Mesendoderm (in vitro differentiated cells): ENCODE data around the gene ARL15.

ENCODE experiments used
- DNase-seq: peaks from one replicate; pipeline ENCODE4 v3.0.0; 2013
- H2AK5ac ChIP-seq: 2 replicates; pipeline ENCODE4 v1.6.1; 2013; ENCODE audit warnings: low read length, inconsistent platforms
- H2BK120ac ChIP-seq: 2 replicates; pipeline ENCODE4 v1.6.1; 2013; ENCODE audit warnings: low read depth, mild to moderate bottlenecking, low read length, moderate library complexity, mixed read lengths
- H2BK15ac ChIP-seq: replicated peaks from 2 replicates; pipeline ENCODE4 v1.6.1; 2013; ENCODE audit warnings: low read depth, mild to moderate bottlenecking, moderate library complexity
- H2BK5ac ChIP-seq: 2 replicates; pipeline ENCODE4 v1.6.1; 2013; ENCODE audit warnings: low read length, inconsistent platforms
- H3K18ac ChIP-seq: 2 replicates; pipeline ENCODE4 v1.6.1; 2013; ENCODE audit warnings: mild to moderate bottlenecking, low read length, mixed read lengths
- H3K23ac ChIP-seq: one replicate; pipeline ENCODE4 v1.6.1; 2013; ENCODE audit warnings: low read length
- H3K27ac ChIP-seq: 2 replicates; pipeline ENCODE4 v1.5.1; 2013; ENCODE audit warnings: low read depth, mild to moderate bottlenecking, inconsistent platforms, low read length, moderate library complexity
- H3K27me3 ChIP-seq: 2 replicates; pipeline ENCODE4 v1.6.1; 2013; ENCODE audit warnings: low read length, control low read depth, mild to moderate bottlenecking, inconsistent platforms; ENCODE audit not compliant: insufficient read depth, poor library complexity
- H3K36me3 ChIP-seq: 2 replicates; pipeline ENCODE4 v1.6.1; 2013; ENCODE audit warnings: low read length, inconsistent platforms; ENCODE audit not compliant: control insufficient read depth, insufficient read depth
- H3K4ac ChIP-seq: one replicate; pipeline ENCODE4 v1.6.1; 2013; ENCODE audit warnings: low read depth, mild to moderate bottlenecking, low read length, moderate library complexity
- H3K4me1 ChIP-seq: 2 replicates; pipeline ENCODE4 v1.6.1; 2013; ENCODE audit warnings: low read depth, low read length, inconsistent platforms; ENCODE audit not compliant: control insufficient read depth
- H3K4me2 ChIP-seq: 2 replicates; pipeline ENCODE4 v1.6.1; 2013; ENCODE audit warnings: low read length
- H3K4me3 ChIP-seq: 2 replicates; pipeline ENCODE4 v1.5.1; 2013; ENCODE audit warnings: mild to moderate bottlenecking, low read length
- H3K56ac ChIP-seq: one replicate; pipeline ENCODE4 v1.6.1; 2013; ENCODE audit warnings: low read length
- H3K79me1 ChIP-seq: 2 replicates; pipeline ENCODE4 v1.6.1; 2013; ENCODE audit warnings: low read length, inconsistent platforms
- H3K79me2 ChIP-seq: 2 replicates; pipeline ENCODE4 v1.6.1; 2013; ENCODE audit warnings: mild to moderate bottlenecking, low read length; ENCODE audit not compliant: control insufficient read depth, insufficient read depth
- H3K9ac ChIP-seq: 2 replicates; pipeline ENCODE4 v1.6.1; 2013; ENCODE audit warnings: low read length, inconsistent platforms
- H4K5ac ChIP-seq: one replicate; pipeline ENCODE4 v1.6.1; 2013; ENCODE audit warnings: low read length
- H4K8ac ChIP-seq: one replicate; pipeline ENCODE4 v1.6.1; 2013; ENCODE audit warnings: low read depth, mild to moderate bottlenecking, control low read depth, low read length, moderate library complexity
- WGBS: extraction: QIAGEN DNeasy Blood & Tissue Kit; methylation state at CpG from one replicate; pipeline ENCODE4 v1.1.7; 2013; ENCODE audit warnings: low lambda C conversion rate, missing lambda C conversion rate; ENCODE audit not compliant: insufficient coverage; ENCODE audit errors: extremely low coverage; 5-methylcytosine and 5-hydroxymethylcytosine counted together

The ARL15 gene

DNA sequence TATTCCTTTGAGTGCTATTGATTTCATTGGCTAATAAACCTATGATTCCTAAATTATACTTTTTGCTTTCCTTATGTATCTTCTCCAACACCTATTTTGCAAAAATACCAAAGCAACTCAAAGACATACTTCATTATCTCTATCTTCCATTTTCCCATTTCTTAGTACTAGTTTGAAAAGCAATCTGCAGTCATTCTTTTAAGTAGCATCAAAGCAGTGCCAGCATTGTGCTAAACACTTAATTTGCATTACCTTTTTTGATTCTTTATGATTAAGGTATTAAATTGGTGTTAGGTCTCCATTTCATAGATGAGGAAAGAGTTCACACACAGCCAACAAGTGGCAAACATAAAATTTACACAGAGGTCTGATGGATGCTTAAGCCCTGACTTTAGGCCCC, 330.3 kb downstream of the ARL15 start:
- Histone ChIP-seq H3K36me3 (no peaks in the 10 kb centered on the region), H3K56ac (no peak overlapping the region), H4K5ac (no peak overlapping the region), H3K4ac (no peak overlapping the region), H3K4me3 (no peak overlapping the region), H2BK5ac (no peak overlapping the region), H3K9ac (no peak overlapping the region), H3K4me2 (no peak overlapping the region), H3K23ac (no peak overlapping the region), H2AK5ac (no peak overlapping the region), H3K4me1 (no peaks in the 10 kb centered on the region), H3K79me1 (no peaks in the 10 kb centered on the region), H3K18ac (no peak overlapping the region), H3K27ac (no peak overlapping the region), H3K79me2 (no peaks in the 10 kb centered on the region), H2BK120ac (no peak overlapping the region), H3K27me3 (no peaks in the 10 kb centered on the region), H2BK15ac (no peak overlapping the region), H4K8ac (no peak overlapping the region)
- DNase-seq, result no peak

DNA sequence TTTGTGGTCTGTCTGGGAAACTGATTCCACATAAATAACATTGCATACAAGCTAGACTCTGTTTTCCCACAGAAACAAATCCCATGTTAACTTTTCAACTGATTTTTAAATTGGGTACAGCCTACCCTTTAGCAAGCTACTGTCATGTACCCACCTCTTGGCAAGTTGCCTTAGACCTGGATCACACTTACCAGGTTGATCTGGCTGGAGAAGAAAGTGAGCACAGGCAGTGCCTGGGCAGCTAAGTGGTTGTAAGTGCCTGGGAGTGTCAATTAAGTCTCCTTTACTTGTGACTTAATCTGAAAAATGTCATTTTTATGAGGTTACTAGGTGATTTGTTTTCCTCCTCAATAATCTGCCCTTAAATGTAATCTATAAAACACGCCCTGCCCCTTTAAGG, 336.4 kb downstream of the ARL15 start:
- no peak overlapping the region for H2BK120ac ChIP-seq
- H3K18ac ChIP-seq, result no peak overlapping the region
- H3K27me3 ChIP-seq, result no peaks in the 10 kb centered on the region
- no peaks in the 10 kb centered on the region for H3K4me1 ChIP-seq
- H3K23ac ChIP-seq, result no peak overlapping the region
- no peaks in the 10 kb centered on the region for H3K79me2 ChIP-seq
- H2BK5ac ChIP-seq, result no peak overlapping the region
- H3K27ac ChIP-seq, result no peak overlapping the region
- no peak for DNase-seq
- H4K5ac ChIP-seq, result no peak overlapping the region
- H4K8ac ChIP-seq, result no peak overlapping the region
- H3K4me3 ChIP-seq, result no peak overlapping the region
- no peaks in the 10 kb centered on the region for H3K36me3 ChIP-seq
- H3K79me1 ChIP-seq, result no peaks in the 10 kb centered on the region
- H3K9ac ChIP-seq, result no peak overlapping the region
- H3K4ac ChIP-seq, result no peak overlapping the region
- no peak overlapping the region for H2AK5ac ChIP-seq
- WGBS, result no CpG with 5 or more reads among the region's 1 CpG
- no peak overlapping the region for H3K4me2 ChIP-seq
- no peak overlapping the region for H3K56ac ChIP-seq
- H2BK15ac ChIP-seq, result no peak overlapping the region

- Histone ChIP-seq H3K4me1 (no peaks in the 10 kb centered on the region), H3K9ac (no peak overlapping the region), H3K23ac (no peak overlapping the region), H2BK120ac (no peak overlapping the region), H3K4ac (no peak overlapping the region), H3K27ac (no peak overlapping the region), H3K18ac (no peak overlapping the region), H3K4me2 (no peak overlapping the region), H3K36me3 (no peaks in the 10 kb centered on the region), H2BK5ac (no peak overlapping the region), H3K4me3 (no peak overlapping the region), H2BK15ac (no peak overlapping the region), H4K8ac (no peak overlapping the region), H3K79me1 (no peaks in the 10 kb centered on the region), H2AK5ac (no peak overlapping the region), H3K79me2 (no peaks in the 10 kb centered on the region), H3K56ac (no peak overlapping the region), H3K27me3 (no peaks in the 10 kb centered on the region), H4K5ac (no peak overlapping the region)
- no CpG with 5 or more reads among the region's 4 CpGs for WGBS
- no peak for DNase-seq
Observed at GRCh38 chr5:53972314-53972713, 338.1 kb downstream of the ARL15 start.

- Histone ChIP-seq H3K18ac (no peak overlapping the region), H3K56ac (no peak overlapping the region), H3K27me3 (no peaks in the 10 kb centered on the region), H2BK120ac (no peak overlapping the region), H3K4me3 (no peak overlapping the region), H3K4me2 (no peak overlapping the region), H2AK5ac (no peak overlapping the region), H4K5ac (no peak overlapping the region), H3K23ac (no peak overlapping the region), H3K36me3 (no peaks in the 10 kb centered on the region), H3K27ac (no peak overlapping the region), H3K79me1 (no peaks in the 10 kb centered on the region), H2BK5ac (no peak overlapping the region), H3K79me2 (no peaks in the 10 kb centered on the region), H2BK15ac (no peak overlapping the region), H3K4me1 (no peaks in the 10 kb centered on the region), H3K9ac (no peak overlapping the region), H3K4ac (no peak overlapping the region), H4K8ac (no peak overlapping the region)
- DNase-seq, result no peak
Observed at GRCh38 chr5:53971551-53971950, 338.8 kb downstream of the ARL15 start.

GRCh38 chr5:53971131-53971530, 339.2 kb downstream of the ARL15 start:
- no peak overlapping the region for H4K5ac ChIP-seq
- 100% methylated on average over 1 of the region's 2 CpGs for WGBS
- H2AK5ac ChIP-seq, result no peak overlapping the region
- no peak overlapping the region for H3K56ac ChIP-seq
- no peak overlapping the region for H3K9ac ChIP-seq
- DNase-seq, result no peak
- no peak overlapping the region for H3K4ac ChIP-seq
- no peaks in the 10 kb centered on the region for H3K79me2 ChIP-seq
- no peak overlapping the region for H4K8ac ChIP-seq
- H3K23ac ChIP-seq, result no peak overlapping the region
- H3K27ac ChIP-seq, result no peak overlapping the region
- H2BK120ac ChIP-seq, result no peak overlapping the region
- H3K4me1 ChIP-seq, result no peaks in the 10 kb centered on the region
- no peak overlapping the region for H3K18ac ChIP-seq
- no peak overlapping the region for H3K4me2 ChIP-seq
- H2BK15ac ChIP-seq, result no peak overlapping the region
- no peaks in the 10 kb centered on the region for H3K27me3 ChIP-seq
- H3K36me3 ChIP-seq, result no peaks in the 10 kb centered on the region
- H3K4me3 ChIP-seq, result no peak overlapping the region
- H2BK5ac ChIP-seq, result no peak overlapping the region
- no peaks in the 10 kb centered on the region for H3K79me1 ChIP-seq

DNA sequence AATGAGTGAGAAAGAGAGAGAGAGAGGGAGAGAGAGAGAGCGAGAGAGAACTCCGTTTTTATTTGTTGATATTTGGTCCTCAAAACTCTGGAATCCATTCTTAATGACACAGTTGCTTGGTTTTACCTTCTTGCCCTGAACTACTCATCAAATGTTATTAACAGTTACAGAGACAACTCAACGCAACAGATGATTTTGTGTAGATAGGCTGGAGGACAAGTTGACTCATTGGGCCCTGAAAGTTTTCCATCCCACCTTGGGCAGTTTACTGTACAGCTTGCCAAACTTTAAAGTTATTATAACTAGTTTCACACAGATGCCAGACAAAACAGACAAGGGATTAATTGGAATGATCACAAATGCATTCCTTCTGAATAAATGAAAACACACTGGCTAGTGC, 339.9 kb downstream of the ARL15 start:
- no peaks in the 10 kb centered on the region for H3K79me1 ChIP-seq
- no peak overlapping the region for H2BK5ac ChIP-seq
- H3K4ac ChIP-seq, result no peak overlapping the region
- H3K27ac ChIP-seq, result no peak overlapping the region
- H3K9ac ChIP-seq, result no peak overlapping the region
- no peaks in the 10 kb centered on the region for H3K36me3 ChIP-seq
- no peak overlapping the region for H4K5ac ChIP-seq
- WGBS, result no CpG with 5 or more reads among the region's 3 CpGs
- no peak overlapping the region for H3K4me2 ChIP-seq
- no peak overlapping the region for H3K56ac ChIP-seq
- no peak overlapping the region for H3K4me3 ChIP-seq
- H2AK5ac ChIP-seq, result no peak overlapping the region
- DNase-seq, result no peak
- H3K79me2 ChIP-seq, result no peaks in the 10 kb centered on the region
- H2BK15ac ChIP-seq, result no peak overlapping the region
- H4K8ac ChIP-seq, result no peak overlapping the region
- no peak overlapping the region for H3K18ac ChIP-seq
- no peak overlapping the region for H2BK120ac ChIP-seq
- no peak overlapping the region for H3K23ac ChIP-seq
- H3K27me3 ChIP-seq, result no peaks in the 10 kb centered on the region
- H3K4me1 ChIP-seq, result no peaks in the 10 kb centered on the region
